Erythroblast (primary cell): ENCODE results near the gene IL4R.
"Not testable (repeated sequence)": the region's sequence is repeated elsewhere in the genome, so short reads cannot be mapped to it uniquely, and the experiment has no call there.

Experiments used
- DNase-seq, 2 experiments: peaks; one replicate each; lab custom pipeline; 2025; lab: John Stamatoyannopoulos, UW
- GATA1 ChIP-seq: IDR thresholded peaks from 2 replicates; pipeline ENCODE4 v1.6.1; 2011; ENCODE audit warnings: low read depth, mild to moderate bottlenecking, control low read depth, low read length, moderate library complexity
- POLR2A ChIP-seq: IDR thresholded peaks from 2 replicates; pipeline ENCODE4 v1.6.1; 2011; ENCODE audit warnings: mild to moderate bottlenecking, low read length

Gene IL4R

DNA sequence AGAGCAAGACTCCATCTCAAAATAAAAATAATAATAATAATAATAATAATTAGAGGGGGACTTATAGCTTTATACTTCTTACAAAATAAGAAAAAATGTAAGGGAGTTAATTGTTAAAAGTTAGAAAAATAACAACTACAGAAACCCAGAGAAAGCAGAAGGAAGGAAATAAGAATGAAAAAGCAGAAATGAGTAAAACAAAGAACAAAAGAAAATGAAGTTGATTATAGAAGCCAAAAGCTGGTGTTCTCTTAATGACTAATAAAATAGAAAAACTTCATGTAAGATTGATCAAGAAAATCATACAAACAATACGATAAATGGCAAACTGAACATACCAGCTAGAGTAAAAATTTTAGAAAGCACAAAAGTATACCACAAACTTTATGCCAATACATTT, 38.4 kb upstream of the IL4R start:
- TF ChIP-seq POLR2A = no peak
- no peak for TF ChIP-seq GATA1
- no peak for DNase-seq

DNA sequence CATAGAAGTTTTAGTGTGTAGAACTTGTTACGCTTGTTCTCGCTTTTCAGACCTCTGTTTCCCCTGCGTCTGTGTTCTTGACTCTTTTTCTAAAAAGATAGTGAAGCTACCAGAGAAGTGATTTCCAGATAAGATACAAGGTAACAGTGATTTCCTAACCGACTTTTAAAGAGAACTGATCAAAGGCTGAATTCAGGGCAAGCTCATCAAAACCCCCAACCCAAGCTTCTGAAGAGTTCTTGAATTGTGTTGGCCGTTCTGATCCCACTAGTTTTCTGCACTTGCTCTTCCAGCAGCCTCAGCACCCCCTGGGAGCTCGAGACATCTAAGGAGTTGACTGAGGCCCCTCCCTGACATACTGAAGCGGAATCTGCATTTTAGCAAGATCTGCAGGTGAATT, 32.5 kb upstream of the IL4R start:
- no peak for TF ChIP-seq POLR2A
- TF ChIP-seq GATA1 = no peak
- no peak for DNase-seq

DNA sequence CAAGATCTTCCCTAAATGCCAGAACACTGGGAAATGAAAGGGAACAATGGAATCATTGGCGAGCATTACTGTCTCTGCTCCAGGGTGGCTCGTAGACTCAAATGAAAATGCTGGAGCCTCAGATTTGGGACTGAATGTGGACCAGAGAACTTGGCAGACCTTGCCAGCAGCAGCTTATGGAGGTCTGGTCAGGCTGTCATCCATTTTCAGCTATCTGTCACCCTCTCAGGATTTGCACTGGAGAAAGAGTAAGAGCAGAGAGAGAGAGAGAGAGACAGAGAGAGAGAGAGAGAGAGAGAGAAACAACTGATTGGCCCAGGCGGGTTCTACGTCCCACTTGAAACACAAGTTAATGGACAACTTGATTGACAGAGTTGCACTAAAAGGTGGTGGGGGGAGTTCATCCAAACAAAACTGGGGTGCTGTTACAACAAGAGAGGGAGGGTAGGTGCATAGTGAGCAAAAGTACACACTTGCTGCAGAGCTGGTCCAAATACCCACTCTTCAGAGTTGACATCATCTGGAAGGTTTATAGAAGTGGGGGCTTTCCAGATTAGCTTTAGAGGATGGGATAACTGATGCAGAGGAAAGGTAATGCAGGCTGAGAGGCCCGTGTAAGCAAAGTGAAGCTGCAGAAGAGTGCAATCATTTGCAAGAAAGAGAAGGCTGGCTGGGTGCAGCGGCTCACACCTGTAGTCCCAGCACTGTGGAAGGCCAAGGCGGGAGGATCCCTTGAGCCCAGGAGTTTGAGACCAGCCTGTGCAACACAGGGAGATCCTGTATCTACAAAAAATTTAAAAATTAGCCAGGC, 28.7 kb upstream of the IL4R start:
- TF ChIP-seq GATA1 = no peak
- no peak for TF ChIP-seq POLR2A
- no peak for DNase-seq

- peak; percentile 14 to 28 for DNase-seq
- TF ChIP-seq POLR2A = peak; percentile 32
- no peak for TF ChIP-seq GATA1
Measured at GRCh38 chr16:27285676-27286196, 28.0 kb upstream of the IL4R start.

DNA sequence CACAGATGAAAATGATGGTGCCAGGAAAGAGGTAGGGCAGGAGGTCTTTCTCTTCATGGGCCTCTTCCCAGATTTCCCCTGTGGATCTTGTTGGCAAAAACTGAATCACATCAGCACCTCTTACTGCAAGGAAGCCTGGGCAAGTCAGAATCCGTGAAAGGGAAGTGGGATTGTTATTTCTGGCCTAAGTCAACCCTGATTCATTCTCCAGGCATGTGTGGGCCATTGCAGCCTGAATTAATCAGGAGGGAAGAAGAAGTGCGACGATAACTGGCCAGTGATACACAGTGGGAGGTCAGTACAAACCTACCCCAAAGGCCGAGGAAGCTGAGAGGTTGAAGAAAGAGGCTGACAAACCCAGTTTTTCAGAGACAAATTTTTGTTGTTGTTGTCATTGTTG, 27.3 kb upstream of the IL4R start:
- DNase-seq = no peak
- no peak for TF ChIP-seq GATA1
- no peak for TF ChIP-seq POLR2A

DNA sequence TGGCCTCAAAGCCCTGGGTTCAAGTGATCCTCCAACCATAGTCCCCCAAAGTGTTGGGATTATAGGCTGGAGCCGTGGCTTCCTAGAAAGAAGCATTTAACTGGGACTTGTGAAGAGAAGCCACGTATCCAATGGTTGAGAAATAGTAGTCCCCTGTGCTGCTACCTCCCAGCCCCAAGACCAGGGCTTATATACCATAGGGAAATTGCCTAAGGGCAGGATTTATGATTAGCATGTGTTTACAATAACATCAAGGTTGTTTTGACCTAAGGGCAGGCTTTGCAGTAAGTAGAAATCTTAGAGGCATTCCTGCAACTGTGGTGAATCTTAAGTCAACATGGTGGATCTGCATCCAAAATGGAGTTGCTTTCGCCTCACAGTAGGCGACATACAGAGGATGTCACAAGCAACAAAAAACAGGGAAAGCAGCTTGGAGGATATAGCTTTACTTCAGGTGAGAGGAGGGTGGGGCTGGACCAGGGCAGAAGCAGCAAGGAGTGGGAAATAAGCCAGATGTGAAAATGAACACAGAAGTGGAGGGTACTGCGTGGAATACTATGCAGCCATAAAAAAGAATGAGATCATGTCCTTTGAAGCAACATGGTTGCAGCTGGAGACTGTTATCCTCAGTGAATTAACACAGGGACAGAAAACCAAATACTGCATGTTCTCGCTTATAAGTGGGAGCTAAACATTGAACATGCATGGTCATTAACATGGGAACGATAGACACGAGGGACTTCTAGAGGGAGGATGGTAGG, 26.5 kb upstream of the IL4R start:
- TF ChIP-seq POLR2A (no peak), GATA1 (no peak)
- no peak for DNase-seq

DNA sequence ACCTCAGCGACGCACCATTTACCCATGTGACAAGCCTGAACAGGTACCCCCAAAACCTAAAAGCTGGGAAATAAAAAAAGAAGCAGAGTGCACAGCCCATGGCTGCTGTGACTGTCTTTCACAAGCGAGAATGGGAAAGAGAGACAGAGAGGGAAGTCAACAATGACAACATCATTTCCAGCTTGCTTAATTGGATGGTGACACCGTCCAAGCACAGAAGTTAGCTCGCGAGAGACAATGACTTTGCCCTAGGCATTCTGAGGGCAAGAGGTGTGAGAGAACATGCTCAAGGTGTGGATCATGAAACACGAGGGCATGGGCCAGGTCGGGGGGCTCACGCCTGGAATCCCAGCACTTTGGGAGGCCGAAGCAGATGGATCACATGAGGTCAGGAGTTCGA, 25.9 kb upstream of the IL4R start:
- DNase-seq = no peak
- no peak for TF ChIP-seq POLR2A
- TF ChIP-seq GATA1 = no peak

DNA sequence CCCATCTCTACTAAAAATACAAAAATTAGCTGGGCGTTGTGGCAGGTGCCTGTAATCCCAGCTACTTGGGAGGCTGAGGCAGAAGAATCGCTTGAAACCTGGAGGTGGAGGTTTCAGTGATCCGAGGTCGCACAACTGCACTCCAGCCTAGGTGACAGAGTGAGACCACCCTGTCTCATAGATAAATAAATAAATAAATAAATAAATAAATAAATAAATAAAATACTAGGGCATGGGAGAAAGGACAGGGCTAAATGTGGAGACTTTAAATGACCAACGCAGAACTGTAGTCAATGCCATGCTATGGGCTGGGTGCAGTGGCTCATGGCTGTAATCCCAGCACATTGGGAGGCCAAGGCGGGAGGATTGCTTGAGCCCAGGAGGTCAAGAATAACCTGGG, 25.5 kb upstream of the IL4R start:
- not testable (repeated sequence) for DNase-seq

DNA sequence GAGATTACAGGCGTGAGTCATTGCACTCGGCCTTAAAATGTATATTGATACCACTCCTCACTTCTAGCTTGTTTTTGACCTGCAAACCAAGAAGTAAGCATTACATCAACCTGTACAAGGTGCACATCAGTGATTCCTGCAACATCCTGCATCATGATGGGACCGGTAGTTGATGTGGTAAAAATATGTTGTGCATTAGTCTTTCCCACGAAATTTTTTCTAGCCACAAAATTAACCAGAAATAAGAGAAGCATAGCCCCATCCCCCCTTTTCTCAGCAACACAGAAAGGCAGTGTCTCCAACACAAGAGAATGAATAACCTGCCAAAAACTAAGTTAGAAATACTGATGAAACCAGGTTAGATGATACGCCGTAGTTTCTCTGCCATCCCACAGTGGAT, 24.1 kb upstream of the IL4R start:
- no peak for TF ChIP-seq POLR2A
- TF ChIP-seq GATA1 = no peak
- no peak for DNase-seq

- no peak for DNase-seq
- TF ChIP-seq GATA1 (no peak), POLR2A (no peak)
Measured at GRCh38 chr16:27290562-27290961, 23.2 kb upstream of the IL4R start.

DNA sequence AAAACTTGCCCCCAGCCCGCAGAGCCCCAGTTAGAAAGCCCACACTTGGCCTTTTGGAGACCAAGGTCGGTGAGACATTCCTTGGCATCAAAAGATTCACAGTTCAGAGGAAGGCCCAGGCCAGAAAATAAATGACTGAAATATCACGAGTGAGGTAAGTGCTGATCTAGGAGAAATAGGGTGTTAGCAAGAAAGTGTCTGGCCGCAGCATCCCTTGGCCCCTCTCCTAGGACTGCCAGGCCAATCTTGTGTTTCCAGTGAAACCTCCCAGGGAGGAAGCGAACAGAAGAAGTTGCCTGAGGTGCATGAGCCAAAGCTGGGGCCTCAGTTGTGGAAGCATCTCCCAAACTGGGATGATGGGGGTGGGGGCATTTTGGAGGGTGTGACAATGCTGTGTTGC, 22.7 kb upstream of the IL4R start:
- no peak for TF ChIP-seq POLR2A
- no peak for TF ChIP-seq GATA1
- DNase-seq = no peak

- TF ChIP-seq POLR2A (no peak), GATA1 (no peak)
- DNase-seq = no peak
Measured at GRCh38 chr16:27291722-27292240, 22.0 kb upstream of the IL4R start.

GRCh38 chr16:27293343-27293742, 20.4 kb upstream of the IL4R start:
- DNase-seq = no peak

DNA sequence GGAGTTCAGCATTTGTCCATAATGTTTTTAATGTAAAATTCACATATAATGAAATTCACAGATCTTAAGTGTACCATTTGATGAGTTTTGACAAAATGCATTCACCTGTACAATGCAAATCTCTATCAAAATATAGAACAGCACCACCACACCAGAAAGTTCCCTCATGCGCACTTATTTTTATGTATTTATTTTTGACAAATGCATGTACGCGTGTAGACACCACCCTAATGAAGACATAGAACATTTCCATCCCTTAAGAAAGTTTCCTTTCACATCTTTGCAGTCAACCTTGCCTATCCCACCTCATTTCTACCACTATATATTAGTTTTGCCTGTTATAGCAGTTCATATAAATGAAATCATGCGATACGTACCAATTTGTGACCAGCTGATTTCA, 15.6 kb upstream of the IL4R start:
- DNase-seq = no peak

More at GRCh38 chr16:27293343-27293742, 20.4 kb upstream of the IL4R start:
- TF ChIP-seq GATA1 = no peak
- no peak for TF ChIP-seq POLR2A

More for the DNA sequence above, 15.6 kb upstream of the IL4R start:
- TF ChIP-seq POLR2A (no peak), GATA1 (no peak)
